Neural progenitor cell (in vitro differentiated cells): Measurements from ENCODE around the gene MGAT4B.

Source experiments
- CTCF ChIP-seq: fragments of 200-600 bp; sonication (generic); IDR thresholded peaks from 2 replicates; pipeline ENCODE4 v1.5.1; 2017; ENCODE audit warnings: antibody characterized with exemption, mild to moderate bottlenecking
- EZH2 ChIP-seq: fragments of 200-600 bp; sonication (generic); IDR thresholded peaks from 2 replicates; pipeline ENCODE4 v1.6.1; 2017; ENCODE audit warnings: antibody characterized with exemption, mild to moderate bottlenecking, moderate library complexity
- EZH2phosphoT487 ChIP-seq: fragments of 200-600 bp; sonication (generic); IDR thresholded peaks from 2 replicates; pipeline ENCODE4 v1.6.1; 2017; ENCODE audit warnings: antibody characterized with exemption

- TF ChIP-seq CTCF: no peak
- TF ChIP-seq EZH2: no peak
- no peak for TF ChIP-seq EZH2phosphoT487
Measured at GRCh38 chr5:179747811-179748210, 58.9 kb downstream of the MGAT4B start.
